HepG2 (cell line): Measurements from ENCODE around the gene REM2. TPM values are rescaled to one million over a fixed set of nuclear protein-coding genes. Genes with fewer than 3 reads are reported as not detected.

Source experiments
- AGO1 ChIP-seq: fragments of 200-400 bp; formaldehyde crosslinking; IDR thresholded peaks from 2 replicates; pipeline ENCODE4 v1.6.1; 2017; ENCODE audit warnings: mild to moderate bottlenecking, low read depth, low read length, moderate library complexity; ENCODE audit not compliant: poor library complexity, severe bottlenecking
- ETV5 ChIP-seq: IDR thresholded peaks from 2 replicates; pipeline ENCODE4 v1.6.1; 2018; ENCODE audit warnings: missing biosample characterization, missing genetic modification reagents, inconsistent platforms, borderline replicate concordance
- HNF4A ChIP-seq: sonication (generic); formaldehyde crosslinking; IDR thresholded peaks from 2 replicates; pipeline ENCODE4 v1.4.0; 2020; ENCODE audit warnings: missing genetic modification reagents
- KDM5B ChIP-seq: sonication (generic); formaldehyde crosslinking; IDR thresholded peaks from 2 replicates; pipeline ENCODE4 v1.4.0; 2020; ENCODE audit warnings: missing genetic modification reagents, mild to moderate bottlenecking, borderline replicate concordance
- MTERF4 ChIP-seq: sonication (generic); formaldehyde crosslinking; IDR thresholded peaks from 2 replicates; pipeline ENCODE4 v1.8.0; 2023; ENCODE audit warnings: mild to moderate bottlenecking, missing genetic modification reagents
- NAIF1 ChIP-seq: sonication (generic); formaldehyde crosslinking; IDR thresholded peaks from 2 replicates; pipeline ENCODE4 v1.5.0; 2020; ENCODE audit warnings: mild to moderate bottlenecking, missing genetic modification reagents, borderline replicate concordance
- NPAS2 ChIP-seq: sonication (generic); formaldehyde crosslinking; IDR thresholded peaks from 2 replicates; pipeline ENCODE4 v1.8.0; 2022; ENCODE audit warnings: mild to moderate bottlenecking, missing genetic modification reagents, borderline replicate concordance
- PCBP2 ChIP-seq: fragments of 200-400 bp; formaldehyde crosslinking; optimal IDR thresholded peaks from 2 replicates; pipeline ENCODE3; 2018; ENCODE audit warnings: low read length, low read depth; ENCODE audit not compliant: poor library complexity, severe bottlenecking
- RFXAP ChIP-seq: sonication (generic); formaldehyde crosslinking; IDR thresholded peaks from 2 replicates; pipeline ENCODE4 v1.4.0; 2020; ENCODE audit warnings: missing genetic modification reagents, borderline replicate concordance
- SALL1 ChIP-seq: sonication (generic); formaldehyde crosslinking; IDR thresholded peaks from 2 replicates; pipeline ENCODE4 v1.8.0; 2022; ENCODE audit warnings: mild to moderate bottlenecking, missing genetic modification reagents
- SIN3A ChIP-seq: IDR thresholded peaks from 2 replicates; pipeline ENCODE4 v1.6.1; 2011; ENCODE audit warnings: low read depth, mild to moderate bottlenecking, control low read depth, low read length, borderline replicate concordance
- STAT5B ChIP-seq: sonication (generic); formaldehyde crosslinking; IDR thresholded peaks from 2 replicates; pipeline ENCODE4 v1.4.0; 2020; ENCODE audit warnings: missing genetic modification reagents
- U2AF2 ChIP-seq: fragments of 200-400 bp; formaldehyde crosslinking; IDR thresholded peaks from 2 replicates; pipeline ENCODE4 v1.6.1; 2017; ENCODE audit warnings: low read depth, mild to moderate bottlenecking, low read length
- ZBED4 ChIP-seq: sonication (generic); formaldehyde crosslinking; IDR thresholded peaks from 2 replicates; pipeline ENCODE4 v1.4.0; 2020; ENCODE audit warnings: missing genetic modification reagents, borderline replicate concordance
- ZNF12 ChIP-seq: sonication (generic); formaldehyde crosslinking; IDR thresholded peaks from 2 replicates; pipeline ENCODE4 v1.5.0; 2020; ENCODE audit warnings: missing genetic modification reagents
- ZNF234 ChIP-seq: sonication (generic); formaldehyde crosslinking; conservative IDR thresholded peaks from 2 replicates; pipeline ENCODE4 v1.5.1; 2020; ENCODE audit warnings: mild to moderate bottlenecking, missing genetic modification reagents
- ZNF282 ChIP-seq: fragments of 450-650 bp; IDR thresholded peaks from 2 replicates; pipeline ENCODE4 v1.6.1; 2018; ENCODE audit not compliant: partially characterized antibody
- ZNF414 ChIP-seq: sonication (generic); formaldehyde crosslinking; IDR thresholded peaks from 2 replicates; pipeline ENCODE4 v1.5.0; 2020; ENCODE audit warnings: missing genetic modification reagents
- ZNF562 ChIP-seq: sonication (generic); formaldehyde crosslinking; IDR thresholded peaks from 2 replicates; pipeline ENCODE4 v1.8.0; 2022; ENCODE audit warnings: missing genetic modification reagents, borderline replicate concordance
- ZNF639 ChIP-seq: conservative IDR thresholded peaks from 2 replicates; pipeline ENCODE4 v1.6.1; 2018; ENCODE audit warnings: missing genetic modification reagents
- ZNF652 ChIP-seq: IDR thresholded peaks from 2 replicates; pipeline ENCODE4 v1.6.1; 2016; ENCODE audit warnings: low read depth, borderline replicate concordance
- ZNF761 ChIP-seq: sonication (generic); formaldehyde crosslinking; conservative IDR thresholded peaks from 2 replicates; pipeline ENCODE4 v1.4.0; 2020; ENCODE audit warnings: mild to moderate bottlenecking, missing genetic modification reagents
- ZNF891 ChIP-seq: sonication (generic); formaldehyde crosslinking; IDR thresholded peaks from 2 replicates; pipeline ENCODE4 v1.5.0; 2020; ENCODE audit warnings: mild to moderate bottlenecking, missing genetic modification reagents
- polyA plus RNA-seq, 8 experiments: library from polyadenylated mRNA; depleted of rRNA in 3 of 8; stranded (reverse) in 7 of 8; unstranded in 1 of 8; fragments of >200 nt; fragmentation: Illumina TruSeq in 4 of 8; extraction: Trizol in 4 of 8; gene quantifications; 2 replicates each; pipeline versions ENCODE4 v1.2.1 to v1.2.3, GENCODE V29; 2011 to 2016; ENCODE audit warnings: low read depth in 4 of 8, missing spikeins in 1 of 8, mixed read lengths in 1 of 8; ENCODE audit not compliant: insufficient read depth in 1 of 8
- total RNA-seq, 5 experiments: library from RNA; depleted of rRNA; stranded (reverse); fragments of >200 nt; fragmentation: Illumina TruSeq; extraction: Trizol; gene quantifications; 2 replicates each; pipeline ENCODE4 v1.2.3, GENCODE V29; 2016; ENCODE audit warnings: low read depth in 1 of 5

REM2 gene
- total and polyA plus RNA-seq, 2 of the 13 experiments (the other 11 are each of a cell fraction or from before 2014, with no cell fraction given), result 0.20 TPM; not detected in 1

- TF ChIP-seq ETV5 (peak; percentile 20; the same call in 1 of the 2 replicates), ZNF234 (no peak), RFXAP (CRISPR knock-in tag) (peak; percentile 26; the same call in 1 of the 2 replicates), ZNF891 (no peak), AGO1 (no peak), ZNF12 (CRISPR knock-in tag) (no peak), ZNF562 (CRISPR knock-in tag) (no peak), U2AF2 (no peak), NAIF1 (CRISPR knock-in tag) (no peak), ZNF639 (CRISPR knock-in tag) (no peak), ZNF652 (CRISPR knock-in tag) (0 out of 2 replicates have a peak, but pooled peaks have one; percentile 21), KDM5B (CRISPR knock-in tag) (no peak), ZNF761 (no peak), MTERF4 (CRISPR knock-in tag) (no peak), ZNF414 (no peak), SIN3A (no peak), STAT5B (CRISPR knock-in tag) (no peak), PCBP2 (no peak), SALL1 (CRISPR knock-in tag) (no peak; the same call in 1 of the 2 replicates), ZBED4 (CRISPR knock-in tag) (no peak), HNF4A (no peak), NPAS2 (CRISPR knock-in tag) (no peak), ZNF282 (no peak)
Measured at GRCh38 chr14:22861651-22862050, 21.4 kb upstream of the REM2 start (continued).
